ENCODE results near the gene RET.

RET gene

DNA sequence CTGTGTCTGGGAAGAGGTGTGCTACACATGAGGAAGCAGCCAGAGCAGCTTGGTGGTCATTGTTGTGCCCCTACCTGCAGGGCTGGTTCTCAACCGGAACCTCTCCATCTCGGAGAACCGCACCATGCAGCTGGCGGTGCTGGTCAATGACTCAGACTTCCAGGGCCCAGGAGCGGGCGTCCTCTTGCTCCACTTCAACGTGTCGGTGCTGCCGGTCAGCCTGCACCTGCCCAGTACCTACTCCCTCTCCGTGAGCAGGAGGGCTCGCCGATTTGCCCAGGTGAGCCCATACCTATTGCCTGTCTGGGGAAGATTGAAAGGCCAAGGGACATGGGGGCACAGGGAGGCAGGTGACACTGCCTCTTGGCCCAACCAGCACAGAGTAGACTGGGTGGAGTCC is 32.1 kb downstream of the RET start:
- DNase-seq (ENCODE audit: low spot score): no peak

- no peak for DNase-seq (ENCODE audit: low spot score)
Measured at GRCh38 chr10:43109671-43110249, 32.9 kb downstream of the RET start.

DNA sequence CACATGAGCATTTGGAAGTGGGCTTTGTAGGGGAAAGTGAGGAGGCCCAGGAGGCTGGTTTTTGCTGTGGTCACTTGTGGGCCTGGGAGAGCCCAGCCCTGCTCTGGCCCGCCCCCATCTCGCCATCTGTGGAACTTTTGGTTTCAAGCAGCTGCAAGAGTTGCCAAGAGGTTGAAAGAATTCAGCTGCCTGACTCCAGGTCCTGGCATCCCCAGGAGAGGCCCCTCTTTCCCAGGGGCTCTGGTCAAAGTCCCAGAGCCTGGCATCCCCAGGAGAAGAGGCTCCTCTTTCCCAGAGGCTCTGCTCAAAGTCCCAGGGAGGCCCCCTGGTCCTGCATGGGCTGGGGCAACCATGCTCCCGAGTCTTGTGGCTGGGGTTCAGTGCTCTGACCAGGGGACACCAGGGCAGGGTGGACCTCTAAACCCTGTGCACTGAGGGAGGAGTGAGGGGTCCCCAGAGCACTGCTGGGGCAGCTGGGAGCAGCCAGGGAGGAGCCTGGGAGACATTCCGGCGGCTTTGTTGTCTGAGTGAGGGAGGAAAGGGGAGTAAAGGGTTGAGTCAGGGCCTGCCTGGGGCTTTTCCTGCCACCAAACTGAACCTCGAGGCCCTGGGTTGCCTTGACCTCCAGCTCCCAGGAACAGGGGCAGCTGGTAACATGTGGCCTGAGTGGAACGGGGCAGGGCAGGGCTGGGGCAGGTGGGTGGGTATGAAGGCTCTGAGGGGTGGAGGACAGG is 33.6 kb downstream of the RET start:
- no peak for DNase-seq (ENCODE audit: low spot score)

GRCh38 chr10:43111101-43111500 is 34.2 kb downstream of the RET start:
- DNase-seq (ENCODE audit: low spot score): no peak

DNA sequence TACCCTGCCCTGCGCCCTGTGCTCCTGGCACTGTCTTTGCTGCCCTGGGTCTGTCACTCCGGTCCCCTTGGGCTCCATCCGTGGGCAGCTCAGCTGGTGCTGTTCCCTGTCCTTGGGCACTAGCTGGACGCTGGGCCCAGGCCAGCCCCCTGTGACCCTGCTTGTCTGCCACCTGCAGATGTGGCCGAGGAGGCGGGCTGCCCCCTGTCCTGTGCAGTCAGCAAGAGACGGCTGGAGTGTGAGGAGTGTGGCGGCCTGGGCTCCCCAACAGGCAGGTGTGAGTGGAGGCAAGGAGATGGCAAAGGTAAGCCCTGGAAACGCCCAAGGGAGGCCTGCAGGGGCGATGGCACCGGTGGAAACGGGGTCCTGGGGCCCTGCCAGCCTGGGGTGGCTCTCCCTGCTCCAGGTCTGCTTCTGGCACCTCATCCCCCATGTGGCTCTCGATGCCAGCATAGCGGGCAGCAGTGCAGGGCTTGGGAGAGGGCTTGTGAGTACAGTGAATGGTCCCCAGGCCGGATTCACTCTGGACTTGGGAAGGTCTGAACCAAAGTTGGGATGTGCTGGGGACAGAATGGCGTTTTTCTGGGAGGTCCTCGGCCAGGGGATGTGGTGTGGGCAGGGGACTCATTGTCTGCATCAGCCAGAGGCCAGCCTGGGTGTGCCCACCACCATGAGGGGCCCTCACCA is 35.2 kb downstream of the RET start:
- no peak for DNase-seq (ENCODE audit: low spot score)

- no peak for DNase-seq (ENCODE audit: low spot score)
Measured at GRCh38 chr10:43112608-43112961, 35.7 kb downstream of the RET start.

- no peak for DNase-seq (ENCODE audit: low spot score)
Measured at GRCh38 chr10:43113201-43114087, 36.6 kb downstream of the RET start.

DNA sequence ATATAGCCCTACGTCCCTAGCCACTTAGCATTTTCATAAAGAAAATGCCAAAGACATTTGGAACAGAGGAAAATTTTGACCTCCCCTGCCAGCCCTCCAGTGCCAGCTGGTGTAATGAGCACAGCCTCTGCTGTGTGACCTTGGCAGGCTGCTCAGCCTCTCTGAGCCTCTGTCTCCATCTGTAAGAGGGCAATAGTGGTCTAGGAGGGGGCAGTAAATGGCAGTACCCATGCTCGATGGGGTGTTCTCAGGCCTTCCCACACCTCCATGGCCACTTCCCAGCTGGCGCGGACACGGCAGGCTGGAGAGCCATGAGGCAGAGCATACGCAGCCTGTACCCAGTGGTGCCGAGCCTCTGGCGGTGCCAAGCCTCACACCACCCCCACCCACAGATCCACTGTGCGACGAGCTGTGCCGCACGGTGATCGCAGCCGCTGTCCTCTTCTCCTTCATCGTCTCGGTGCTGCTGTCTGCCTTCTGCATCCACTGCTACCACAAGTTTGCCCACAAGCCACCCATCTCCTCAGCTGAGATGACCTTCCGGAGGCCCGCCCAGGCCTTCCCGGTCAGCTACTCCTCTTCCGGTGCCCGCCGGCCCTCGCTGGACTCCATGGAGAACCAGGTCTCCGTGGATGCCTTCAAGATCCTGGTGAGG is 37.3 kb downstream of the RET start:
- no peak for DNase-seq (ENCODE audit: low spot score)

GRCh38 chr10:43114743-43115611 is 38.1 kb downstream of the RET start:
- no peak for DNase-seq (ENCODE audit: low spot score)

DNA sequence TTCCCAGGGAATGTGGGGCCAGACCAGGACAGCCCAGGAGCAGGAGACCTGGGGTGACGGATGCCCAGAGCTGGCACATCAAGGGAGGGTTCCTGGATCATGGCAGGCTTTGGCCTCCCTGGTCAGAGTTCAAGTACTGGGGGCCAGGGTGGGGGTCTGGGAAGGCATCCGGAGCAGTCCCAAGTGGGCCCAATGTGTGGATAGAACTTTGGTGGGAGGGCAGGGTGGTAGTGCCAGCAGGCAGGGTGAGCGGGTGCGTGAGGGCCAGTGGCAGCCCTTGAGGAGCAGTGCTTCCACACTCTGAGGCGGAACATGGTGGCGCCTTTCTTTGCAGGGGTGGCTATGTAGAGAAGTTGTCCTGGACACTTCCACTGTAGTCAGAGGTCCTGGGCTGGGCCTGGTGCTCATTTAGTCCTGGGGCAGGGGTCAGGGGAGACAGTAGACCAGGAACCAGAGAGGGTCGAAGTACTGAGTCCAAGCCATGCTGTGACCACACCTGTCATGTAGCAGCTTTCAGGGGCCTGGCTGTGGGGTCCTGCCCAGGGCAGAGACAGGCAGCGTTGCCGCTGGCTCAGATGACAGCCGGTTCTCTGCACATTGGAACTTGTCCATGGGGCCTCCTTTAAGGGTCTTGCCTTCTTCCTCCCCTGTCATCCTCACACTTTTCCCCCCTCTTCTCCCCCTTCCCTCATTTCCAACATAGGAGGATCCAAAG is 39.2 kb downstream of the RET start:
- no peak for DNase-seq (ENCODE audit: low spot score)

DNA sequence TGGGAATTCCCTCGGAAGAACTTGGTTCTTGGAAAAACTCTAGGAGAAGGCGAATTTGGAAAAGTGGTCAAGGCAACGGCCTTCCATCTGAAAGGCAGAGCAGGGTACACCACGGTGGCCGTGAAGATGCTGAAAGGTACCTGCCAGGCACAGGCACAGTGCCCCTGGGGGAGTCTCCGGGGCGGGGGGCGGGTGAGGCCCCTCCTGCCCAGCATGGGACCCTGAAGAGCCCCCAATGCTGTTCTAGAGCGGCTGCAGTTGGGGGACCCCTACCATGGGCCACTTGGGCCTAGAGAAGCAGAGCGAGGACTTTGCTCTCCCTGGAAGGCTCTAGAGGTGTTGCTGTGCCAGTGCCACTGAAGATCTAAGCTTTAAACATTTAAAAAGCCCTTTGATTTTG is 39.7 kb downstream of the RET start:
- no peak for DNase-seq (ENCODE audit: low spot score)

GRCh38 chr10:43117031-43117776 is 40.3 kb downstream of the RET start:
- no peak for DNase-seq (ENCODE audit: low spot score)

DNA sequence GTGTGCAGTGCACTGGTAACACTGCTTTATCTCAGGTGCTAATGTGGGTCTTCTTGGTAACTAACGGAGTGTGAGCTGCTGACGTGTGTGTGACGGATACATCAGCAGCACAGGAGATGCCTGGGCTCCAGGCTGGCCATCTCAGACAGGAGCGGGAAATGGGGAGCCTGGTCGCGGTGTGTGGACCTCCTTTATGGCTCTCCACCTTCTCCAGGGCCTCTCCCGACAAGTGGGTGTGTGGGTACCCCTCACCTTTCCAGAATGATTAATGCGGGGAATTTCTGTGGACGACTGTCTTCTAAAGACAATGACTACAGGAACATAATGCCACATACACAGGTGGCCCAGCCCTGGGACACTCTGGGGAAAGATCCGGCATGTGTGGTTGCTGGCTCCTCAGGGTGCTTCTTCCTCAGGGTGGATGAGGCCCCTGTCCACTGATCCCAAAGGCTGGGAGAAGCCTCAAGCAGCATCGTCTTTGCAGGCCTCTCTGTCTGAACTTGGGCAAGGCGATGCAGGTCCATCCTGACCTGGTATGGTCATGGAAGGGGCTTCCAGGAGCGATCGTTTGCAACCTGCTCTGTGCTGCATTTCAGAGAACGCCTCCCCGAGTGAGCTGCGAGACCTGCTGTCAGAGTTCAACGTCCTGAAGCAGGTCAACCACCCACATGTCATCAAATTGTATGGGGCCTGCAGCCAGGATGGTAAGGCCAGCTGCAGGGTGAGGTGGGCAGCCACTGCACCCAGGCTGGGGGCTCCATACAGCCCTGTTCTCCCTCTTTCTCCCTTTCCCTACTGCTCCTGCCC is 41.1 kb downstream of the RET start:
- DNase-seq (ENCODE audit: low spot score): no peak

DNA sequence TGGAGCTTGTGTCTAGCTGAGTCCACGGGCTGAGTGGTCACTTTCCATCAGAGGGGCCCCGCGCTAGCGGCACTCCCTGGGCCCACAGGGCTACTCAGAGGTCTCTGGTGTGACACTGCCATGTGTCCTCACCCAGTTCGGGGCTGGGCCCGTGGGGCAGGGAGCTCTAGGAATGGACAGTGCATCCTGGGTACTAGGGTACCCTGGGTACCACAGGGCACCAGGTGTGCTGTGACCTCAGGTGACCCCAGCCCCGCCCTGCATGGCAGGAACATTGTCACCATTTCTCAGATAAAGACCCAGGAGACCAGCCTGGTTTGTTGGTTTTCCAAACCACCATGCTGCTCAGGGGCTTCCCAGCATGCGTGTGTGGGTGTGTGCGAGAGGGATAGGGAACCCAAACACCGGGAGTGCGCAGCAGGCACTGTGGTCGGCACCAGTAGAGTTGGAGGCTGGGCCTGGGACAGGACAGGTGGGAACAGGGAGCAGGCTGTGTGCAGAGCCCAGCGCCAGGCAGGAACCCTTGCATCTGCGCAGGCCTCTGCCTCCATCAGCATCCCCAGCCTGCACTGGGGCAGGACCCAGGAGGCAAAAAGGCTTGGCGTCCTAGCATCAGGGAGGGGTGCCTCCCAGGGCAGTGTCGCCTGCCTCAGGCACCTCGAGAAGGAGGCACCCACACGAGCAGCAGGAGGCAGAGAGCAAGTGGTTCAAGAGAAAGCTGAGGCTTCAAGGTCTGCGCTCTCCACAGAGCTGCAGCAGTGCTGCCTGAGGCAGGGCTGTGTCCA is 42.0 kb downstream of the RET start:
- no peak for DNase-seq (ENCODE audit: low spot score)

GRCh38 chr10:43119416-43120115 is 42.7 kb downstream of the RET start:
- no peak for DNase-seq (ENCODE audit: low spot score)

DNA sequence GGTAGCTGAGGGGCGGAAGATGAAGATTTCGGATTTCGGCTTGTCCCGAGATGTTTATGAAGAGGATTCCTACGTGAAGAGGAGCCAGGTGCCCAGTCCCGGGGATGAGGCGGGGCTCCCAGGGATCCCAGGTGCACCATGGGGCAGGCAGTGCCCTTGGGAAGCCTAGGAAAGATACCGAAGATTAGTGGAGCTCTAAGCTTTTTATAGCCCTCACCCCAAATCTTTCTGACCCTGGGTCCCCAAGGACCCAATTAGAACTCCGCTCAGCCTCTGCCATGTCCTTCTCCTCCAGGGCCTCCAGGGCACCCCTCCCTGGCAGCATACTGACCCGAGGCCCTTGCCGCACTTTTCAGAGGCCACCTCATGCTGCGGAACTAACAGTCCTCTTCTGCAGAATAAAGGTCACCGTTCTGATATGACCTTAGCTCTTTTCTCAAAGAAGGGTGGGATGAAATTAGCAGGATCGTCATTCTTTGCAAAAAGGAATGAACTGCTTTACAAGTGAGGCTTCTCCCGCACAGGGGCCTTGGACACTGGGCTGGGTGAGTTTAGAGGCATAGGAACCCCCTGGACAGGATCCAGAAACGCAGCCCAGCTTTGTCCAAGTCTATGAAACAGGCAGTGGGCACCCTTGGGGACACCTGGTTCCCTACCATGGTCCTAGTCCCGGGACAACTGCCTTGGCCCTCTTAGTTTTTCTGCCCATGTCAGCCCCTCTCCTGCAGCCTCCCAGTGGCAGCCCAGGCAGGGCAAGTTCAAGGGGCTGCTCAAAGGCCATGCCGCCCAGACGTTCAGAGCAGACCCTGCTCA is 43.5 kb downstream of the RET start:
- DNase-seq (ENCODE audit: low spot score): no peak

GRCh38 chr10:43120929-43121314 is 44.1 kb downstream of the RET start:
- DNase-seq (ENCODE audit: low spot score): no peak
